Measurements from ENCODE around the gene PRUNE2. TPM values are rescaled to one million over a fixed set of nuclear protein-coding genes. Genes with fewer than 3 reads are reported as not detected.

PRUNE2 gene
- polyA plus RNA-seq, 1 of the 3 experiments (the other 2 are of a cell fraction) = 13.0 TPM

DNA sequence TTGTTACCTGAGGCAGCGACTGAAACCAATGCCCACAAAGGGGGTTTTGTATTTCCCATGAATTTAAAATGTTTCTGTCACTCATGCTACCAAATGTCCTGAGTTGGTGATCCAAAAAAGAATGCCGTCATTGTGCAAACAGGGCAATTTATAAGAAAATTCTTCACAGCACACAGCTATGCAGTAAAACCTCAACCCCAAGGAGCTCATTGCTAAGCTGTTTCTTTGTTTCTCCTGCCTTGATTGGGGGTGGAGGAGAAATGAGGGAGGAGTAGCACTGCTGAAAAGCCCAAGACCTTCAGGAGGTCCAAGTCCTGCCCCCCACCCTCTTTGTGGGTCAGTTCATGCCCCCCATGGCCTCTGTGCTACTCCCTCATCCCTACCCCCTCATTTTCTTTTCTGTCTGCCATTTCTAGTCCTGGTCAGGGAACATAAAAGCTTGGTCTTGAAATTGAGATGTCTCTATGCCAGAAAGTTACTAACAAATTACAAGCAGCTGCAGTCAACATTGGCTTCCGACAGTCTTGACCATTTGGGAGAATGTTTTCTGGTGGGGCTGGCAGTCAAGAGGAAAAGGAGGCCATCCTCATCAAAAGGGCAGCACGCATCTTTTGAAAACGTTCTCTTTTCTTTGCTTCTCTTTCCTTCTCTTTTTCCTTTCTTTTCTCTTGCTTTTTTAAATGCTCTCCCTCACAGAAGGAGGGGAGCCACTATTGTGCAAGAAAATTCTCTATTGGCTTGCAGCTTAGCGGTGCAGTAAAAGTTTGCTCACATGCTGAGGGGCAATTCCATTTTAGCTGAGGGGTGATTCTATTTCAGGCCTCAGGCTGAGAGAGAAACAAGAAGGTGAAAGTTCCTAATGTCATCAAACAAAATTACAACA, 313.6 kb downstream of the PRUNE2 start:
- 4% methylated on average over 6 of the region's 6 CpGs for WGBS (ENCODE audit: low lambda C conversion rate)
- POLR2A ChIA-PET = no interaction called here
- CTCF ChIA-PET = no interaction called here
- TF ChIP-seq EP300 (IDR thresholded peaks at IDR 0.05; ENCODE audit: borderline replicate concordance in 1 of 2, low read depth in 1 of 2, low read length in 1 of 2) = no peak
- no peak for TF ChIP-seq TAF1 (IDR thresholded peaks at IDR 0.05; ENCODE audit: borderline replicate concordance, low read depth, low read length)
- TF ChIP-seq, protein P1, sequence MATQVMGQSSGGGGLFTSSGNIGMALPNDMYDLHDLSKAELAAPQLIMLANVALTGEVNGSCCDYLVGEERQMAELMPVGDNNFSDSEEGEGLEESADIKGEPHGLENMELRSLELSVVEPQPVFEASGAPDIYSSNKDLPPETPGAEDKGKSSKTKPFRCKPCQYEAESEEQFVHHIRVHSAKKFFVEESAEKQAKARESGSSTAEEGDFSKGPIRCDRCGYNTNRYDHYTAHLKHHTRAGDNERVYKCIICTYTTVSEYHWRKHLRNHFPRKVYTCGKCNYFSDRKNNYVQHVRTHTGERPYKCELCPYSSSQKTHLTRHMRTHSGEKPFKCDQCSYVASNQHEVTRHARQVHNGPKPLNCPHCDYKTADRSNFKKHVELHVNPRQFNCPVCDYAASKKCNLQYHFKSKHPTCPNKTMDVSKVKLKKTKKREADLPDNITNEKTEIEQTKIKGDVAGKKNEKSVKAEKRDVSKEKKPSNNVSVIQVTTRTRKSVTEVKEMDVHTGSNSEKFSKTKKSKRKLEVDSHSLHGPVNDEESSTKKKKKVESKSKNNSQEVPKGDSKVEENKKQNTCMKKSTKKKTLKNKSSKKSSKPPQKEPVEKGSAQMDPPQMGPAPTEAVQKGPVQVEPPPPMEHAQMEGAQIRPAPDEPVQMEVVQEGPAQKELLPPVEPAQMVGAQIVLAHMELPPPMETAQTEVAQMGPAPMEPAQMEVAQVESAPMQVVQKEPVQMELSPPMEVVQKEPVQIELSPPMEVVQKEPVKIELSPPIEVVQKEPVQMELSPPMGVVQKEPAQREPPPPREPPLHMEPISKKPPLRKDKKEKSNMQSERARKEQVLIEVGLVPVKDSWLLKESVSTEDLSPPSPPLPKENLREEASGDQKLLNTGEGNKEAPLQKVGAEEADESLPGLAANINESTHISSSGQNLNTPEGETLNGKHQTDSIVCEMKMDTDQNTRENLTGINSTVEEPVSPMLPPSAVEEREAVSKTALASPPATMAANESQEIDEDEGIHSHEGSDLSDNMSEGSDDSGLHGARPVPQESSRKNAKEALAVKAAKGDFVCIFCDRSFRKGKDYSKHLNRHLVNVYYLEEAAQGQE (IDR thresholded peaks at IDR 0.05; ENCODE audit: low read depth, low read length) = no peak
- TF ChIP-seq SMC3 (IDR thresholded peaks at IDR 0.05; ENCODE audit: low read depth, low read length) = no peak
- TF ChIP-seq FOXM1 (IDR thresholded peaks at IDR 0.05; ENCODE audit: low read depth) = no peak
- TF ChIP-seq, protein P2, sequence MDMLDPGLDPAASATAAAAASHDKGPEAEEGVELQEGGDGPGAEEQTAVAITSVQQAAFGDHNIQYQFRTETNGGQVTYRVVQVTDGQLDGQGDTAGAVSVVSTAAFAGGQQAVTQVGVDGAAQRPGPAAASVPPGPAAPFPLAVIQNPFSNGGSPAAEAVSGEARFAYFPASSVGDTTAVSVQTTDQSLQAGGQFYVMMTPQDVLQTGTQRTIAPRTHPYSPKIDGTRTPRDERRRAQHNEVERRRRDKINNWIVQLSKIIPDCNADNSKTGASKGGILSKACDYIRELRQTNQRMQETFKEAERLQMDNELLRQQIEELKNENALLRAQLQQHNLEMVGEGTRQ (IDR thresholded peaks at IDR 0.05; ENCODE audit: borderline replicate concordance, low read depth, low read length) = no peak
- TF ChIP-seq POLR2AphosphoS5 (IDR thresholded peaks at IDR 0.05; ENCODE audit: low read depth, low read length) = no peak
- no peak for TF ChIP-seq RAD21 (IDR thresholded peaks at IDR 0.05; ENCODE audit: low read length)
- TF ChIP-seq, protein P3, sequence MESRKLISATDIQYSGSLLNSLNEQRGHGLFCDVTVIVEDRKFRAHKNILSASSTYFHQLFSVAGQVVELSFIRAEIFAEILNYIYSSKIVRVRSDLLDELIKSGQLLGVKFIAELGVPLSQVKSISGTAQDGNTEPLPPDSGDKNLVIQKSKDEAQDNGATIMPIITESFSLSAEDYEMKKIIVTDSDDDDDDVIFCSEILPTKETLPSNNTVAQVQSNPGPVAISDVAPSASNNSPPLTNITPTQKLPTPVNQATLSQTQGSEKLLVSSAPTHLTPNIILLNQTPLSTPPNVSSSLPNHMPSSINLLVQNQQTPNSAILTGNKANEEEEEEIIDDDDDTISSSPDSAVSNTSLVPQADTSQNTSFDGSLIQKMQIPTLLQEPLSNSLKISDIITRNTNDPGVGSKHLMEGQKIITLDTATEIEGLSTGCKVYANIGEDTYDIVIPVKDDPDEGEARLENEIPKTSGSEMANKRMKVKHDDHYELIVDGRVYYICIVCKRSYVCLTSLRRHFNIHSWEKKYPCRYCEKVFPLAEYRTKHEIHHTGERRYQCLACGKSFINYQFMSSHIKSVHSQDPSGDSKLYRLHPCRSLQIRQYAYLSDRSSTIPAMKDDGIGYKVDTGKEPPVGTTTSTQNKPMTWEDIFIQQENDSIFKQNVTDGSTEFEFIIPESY (IDR thresholded peaks at IDR 0.05; ENCODE audit: borderline replicate concordance, low read depth) = no peak
- TF ChIP-seq, protein P4, sequence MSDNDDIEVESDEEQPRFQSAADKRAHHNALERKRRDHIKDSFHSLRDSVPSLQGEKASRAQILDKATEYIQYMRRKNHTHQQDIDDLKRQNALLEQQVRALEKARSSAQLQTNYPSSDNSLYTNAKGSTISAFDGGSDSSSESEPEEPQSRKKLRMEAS (IDR thresholded peaks at IDR 0.05; ENCODE audit: low read depth) = no peak
- TF ChIP-seq RCOR1 (IDR thresholded peaks at IDR 0.05; ENCODE audit: low read length) = no peak
- TF ChIP-seq JUND (IDR thresholded peaks at IDR 0.05) = no peak
- TF ChIP-seq GABPA (IDR thresholded peaks at IDR 0.05; ENCODE audit: low read depth) = no peak
- TF ChIP-seq, protein P5, sequence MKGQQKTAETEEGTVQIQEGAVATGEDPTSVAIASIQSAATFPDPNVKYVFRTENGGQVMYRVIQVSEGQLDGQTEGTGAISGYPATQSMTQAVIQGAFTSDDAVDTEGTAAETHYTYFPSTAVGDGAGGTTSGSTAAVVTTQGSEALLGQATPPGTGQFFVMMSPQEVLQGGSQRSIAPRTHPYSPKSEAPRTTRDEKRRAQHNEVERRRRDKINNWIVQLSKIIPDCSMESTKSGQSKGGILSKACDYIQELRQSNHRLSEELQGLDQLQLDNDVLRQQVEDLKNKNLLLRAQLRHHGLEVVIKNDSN (IDR thresholded peaks at IDR 0.05; ENCODE audit: borderline replicate concordance, low read depth) = no peak
- no peaks in the 10 kb centered on the region for H3K9me3 ChIP-seq
- H3F3A ChIP-seq (replicated peaks; ENCODE audit: insufficient read depth) = no peaks in the 10 kb centered on the region
- H3K4me2 ChIP-seq = no peak overlapping the region
- no peaks in the 10 kb centered on the region for H4K20me1 ChIP-seq (ENCODE audit: insufficient read depth)
- H3K9ac ChIP-seq = no peak overlapping the region
- H3K79me2 ChIP-seq (ENCODE audit: insufficient read depth) = no peaks in the 10 kb centered on the region
- no peak overlapping the region for H3K27ac ChIP-seq (ENCODE audit: low read depth in 2 of 2, low read length in 1 of 2)
- no peak for DNase-seq
- no peak overlapping the region for H2AFZ ChIP-seq (ENCODE audit: low read depth)
- H3K36me3 ChIP-seq (replicated peaks in 1 of 2; ENCODE audit: control insufficient read depth in 1 of 2, insufficient read depth in 2 of 2, low read length in 1 of 2) = no peaks in the 10 kb centered on the region
- H3K27me3 ChIP-seq (ENCODE audit: insufficient read depth) = peaks cover 51% of the 10 kb centered on the region
- no peaks in the 10 kb centered on the region for H3K4me1 ChIP-seq (ENCODE audit: control insufficient read depth in 1 of 2, insufficient read depth in 2 of 2, low read depth in 1 of 2, low read length in 1 of 2)
- H3K9me2 ChIP-seq = no peaks in the 10 kb centered on the region
- no peak overlapping the region for H3K4me3 ChIP-seq (ENCODE audit: low read depth in 2 of 2, low read length in 1 of 2)
